Measurements from ENCODE around the gene TPD52L3.

GRCh38 chr9:6328103-6328502 is at the start of gene TPD52L3:
- TF ChIP-seq POLR2A (IDR thresholded peaks at IDR 0.05; ENCODE audit: insufficient read depth in 1 of 2, low read depth in 2 of 2, low read length in 2 of 2) (no peak), TARDBP (CRISPR knock-in tag; IDR thresholded peaks at IDR 0.05) (no peak), ZFYVE20 (CRISPR knock-in tag; IDR thresholded peaks at IDR 0.05; ENCODE audit: borderline replicate concordance, low read depth) (no peak), NFIC (IDR thresholded peaks at IDR 0.05; ENCODE audit: low read length) (no peak), CREB3 (CRISPR knock-in tag; IDR thresholded peaks at IDR 0.05) (no peak), ZNF616 (CRISPR knock-in tag; IDR thresholded peaks at IDR 0.05; ENCODE audit: low read depth) (no peak), CTCF (CRISPR knock-in tag; IDR thresholded peaks at IDR 0.05) (no peak), ETV5 (CRISPR knock-in tag; IDR thresholded peaks at IDR 0.05; ENCODE audit: borderline replicate concordance) (no peak), BRCA1 (CRISPR knock-in tag; IDR thresholded peaks at IDR 0.05) (no peak), YY1 (IDR thresholded peaks at IDR 0.05; ENCODE audit: insufficient read depth, insufficient replicate concordance, low read depth, low read length) (no peak), ZC3H13 (CRISPR knock-in tag; IDR thresholded peaks at IDR 0.05) (no peak), FOXC1 (CRISPR knock-in tag; IDR thresholded peaks at IDR 0.05; ENCODE audit: borderline replicate concordance) (no peak), ZBTB7A (CRISPR knock-in tag; IDR thresholded peaks at IDR 0.05) (no peak), ZNF777 (CRISPR knock-in tag; IDR thresholded peaks at IDR 0.05) (no peak)

All from HepG2 (cell line).